ENCODE results near the gene FGGY.

DNA sequence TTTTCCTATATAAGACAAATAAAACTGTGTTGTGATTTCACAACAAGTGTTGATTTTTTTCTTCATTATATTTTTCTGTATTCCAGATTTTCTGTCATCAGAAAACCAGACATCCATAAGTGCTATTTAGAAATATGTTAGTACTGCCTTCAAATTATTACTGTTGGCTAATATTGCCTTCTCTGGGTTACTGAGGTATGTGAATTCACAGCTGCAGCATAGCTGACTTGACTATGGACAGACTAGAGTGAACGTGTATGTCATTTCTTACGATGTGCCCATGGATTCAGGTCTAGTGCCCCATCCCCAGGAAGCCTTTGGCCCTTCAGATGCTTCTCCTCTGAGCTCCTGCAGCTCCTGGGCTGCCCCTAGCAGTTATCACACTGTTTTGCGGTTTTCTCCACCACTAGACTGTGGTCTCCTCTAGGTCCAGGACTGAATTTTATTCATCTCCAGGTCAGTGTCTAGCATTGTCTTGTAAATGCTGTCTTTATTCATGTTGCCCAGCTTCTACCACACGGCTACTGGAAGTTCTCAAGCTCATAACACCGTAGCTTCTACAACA lies 118.5 kb downstream of the FGGY start:
- no peak for TF ChIP-seq POLR2A (IDR thresholded peaks at IDR 0.05)
- TF ChIP-seq CTCF (IDR thresholded peaks at IDR 0.05 in 4 of 5, conservative IDR thresholded peaks at IDR 0.05 in 1 of 5), result no peak
